A549 (cell line): Measurements from ENCODE around the gene ARHGEF1. TPM values are rescaled to one million over a fixed set of nuclear protein-coding genes. Genes with fewer than 3 reads are reported as not detected.

Experiments used
- ATAC-seq, 2 experiments: fragments of 200-7000 bp in 1 of 2; fragments of >200 bp in 1 of 2; cut with Nextera tagmentation in 1 of 2; cut with Tn5 transposase in 1 of 2; 3 replicates each; pipeline versions ENCODE4 v1.8.0 to v1.9.1; 2018 to 2020; ENCODE audit warnings: mild to moderate bottlenecking in 1 of 2, moderate library complexity in 1 of 2
- CTCF ChIA-PET: fragments of 300-600 bp; sonication (Branson Sonifier 250); formaldehyde crosslinking; extraction: SDS; loops from one replicate; lab custom pipeline; 2021; ENCODE audit warnings: antibody characterized with exemption, inconsistent platforms; lab: Yijun Ruan, JAX
- POLR2A ChIA-PET: fragments of 350-600 bp; formaldehyde crosslinking; extraction: SDS; loops from one replicate; lab custom pipeline; 2021; ENCODE audit warnings: antibody characterized with exemption, inconsistent platforms; lab: Yijun Ruan, JAX
- DNase-seq, 2 experiments: peaks; one replicate each; pipeline versions ENCODE4 v3.0.0 to v3.0.0-alpha.2; 2011 to 2016; ENCODE audit warnings: low read depth in 1 of 2, low spot score in 1 of 2
- FAIRE-seq: peaks from 2 replicates; lab custom pipeline; 2011; peaks lifted over from hg19 to GRCh38; lab: Jason Lieb, UNC
- H3K27ac ChIP-seq, 2 experiments: fragments of >200 bp; sonication (Bioruptor Twin); formaldehyde crosslinking; 3 replicates each; pipeline ENCODE4 v1.5.1; 2016 to 2017
- H3K4me1 ChIP-seq: fragments of >200 bp; sonication (Bioruptor Twin); formaldehyde crosslinking; 3 replicates; pipeline ENCODE4 v1.6.1; 2016
- H3K4me2 ChIP-seq: fragments of >200 bp; sonication (Bioruptor Twin); formaldehyde crosslinking; 3 replicates; pipeline ENCODE4 v1.6.1; 2016
- H3K4me3 ChIP-seq: fragments of >200 bp; sonication (Bioruptor Twin); formaldehyde crosslinking; 3 replicates; pipeline ENCODE4 v1.5.1; 2016
- H3K9me3 ChIP-seq: fragments of >200 bp; sonication (Bioruptor Twin); formaldehyde crosslinking; 3 replicates; pipeline ENCODE4 v1.6.1; 2016
- BHLHE40 ChIP-seq: IDR thresholded peaks from 2 replicates; pipeline ENCODE4 v1.6.1; 2012; ENCODE audit warnings: low read depth, low read length, inconsistent platforms
- CBX2 ChIP-seq: fragments of 200-600 bp; sonication (generic); IDR thresholded peaks from 2 replicates; pipeline ENCODE4 v1.6.1; 2016; ENCODE audit warnings: low read depth, mild to moderate bottlenecking, borderline replicate concordance
- CBX8 ChIP-seq: fragments of 200-600 bp; sonication (generic); IDR thresholded peaks from 2 replicates; pipeline ENCODE4 v1.6.1; 2016
- EHF ChIP-seq: fragments of 250-450 bp; sonication (Bioruptor Pico); IDR thresholded peaks from 2 replicates; pipeline ENCODE4 v1.5.0; 2020; ENCODE audit warnings: mild to moderate bottlenecking
- EHMT2 ChIP-seq: fragments of 200-600 bp; sonication (generic); IDR thresholded peaks from 2 replicates; pipeline ENCODE4 v1.6.1; 2016; ENCODE audit warnings: antibody characterized with exemption, low read depth, mild to moderate bottlenecking, moderate library complexity
- ESRRA ChIP-seq: fragments of 150-350 bp; IDR thresholded peaks from 2 replicates; pipeline ENCODE4 v1.6.1; 2014; ENCODE audit warnings: mild to moderate bottlenecking, low read length, borderline replicate concordance
- GATA3 ChIP-seq: IDR thresholded peaks from 2 replicates; pipeline ENCODE4 v1.6.1; 2012; ENCODE audit warnings: borderline replicate concordance
- HDAC2 ChIP-seq: fragments of 200-600 bp; sonication (generic); IDR thresholded peaks from 2 replicates; pipeline ENCODE4 v1.6.1; 2016
- HEYL ChIP-seq: fragments of 250-450 bp; sonication (Bioruptor Pico); IDR thresholded peaks from 2 replicates; pipeline ENCODE4 v1.8.0; 2021; ENCODE audit warnings: mild to moderate bottlenecking, moderate library complexity
- HOXB5 ChIP-seq: fragments of 250-450 bp; sonication (Bioruptor Pico); IDR thresholded peaks from 2 replicates; pipeline ENCODE4 v1.5.0; 2020; ENCODE audit warnings: mild to moderate bottlenecking, moderate library complexity
- JUN ChIP-seq, 2 experiments: fragments of >200 bp; sonication (Bioruptor Twin); formaldehyde crosslinking; IDR thresholded peaks; 2 replicates in 1 of 2; 3 replicates in 1 of 2; pipeline ENCODE4 v1.6.1; 2016 to 2017
- KDM1A ChIP-seq: fragments of 200-600 bp; sonication (generic); IDR thresholded peaks from 2 replicates; pipeline ENCODE4 v1.6.1; 2016; ENCODE audit warnings: low read depth, mild to moderate bottlenecking
- MAFK ChIP-seq: fragments of 450-650 bp; IDR thresholded peaks from 2 replicates; pipeline ENCODE4 v1.6.1; 2014; ENCODE audit not compliant: partially characterized antibody
- MAZ ChIP-seq: fragments of 150-350 bp; IDR thresholded peaks from 2 replicates; pipeline ENCODE4 v1.6.1; 2014; ENCODE audit warnings: antibody characterized with exemption, low read depth, low read length, borderline replicate concordance
- MYC ChIP-seq: IDR thresholded peaks from 2 replicates; pipeline ENCODE4 v1.6.1; 2012; ENCODE audit warnings: mild to moderate bottlenecking, inconsistent platforms, low read length, improper control_type of control experiment, borderline replicate concordance
- NFE2L2 ChIP-seq: fragments of 150-350 bp; conservative IDR thresholded peaks from 2 replicates; pipeline ENCODE4 v1.6.1; 2014; ENCODE audit warnings: low read length
- RAD21 ChIP-seq, 2 experiments: fragments of >200 bp in 1 of 2; sonication (Bioruptor Twin) in 1 of 2; formaldehyde crosslinking in 1 of 2; IDR thresholded peaks in 1 of 2; conservative IDR thresholded peaks in 1 of 2; 2 replicates in 1 of 2; 3 replicates in 1 of 2; pipeline ENCODE4 v1.6.1; 2012 to 2018; ENCODE audit warnings: inconsistent platforms in 1 of 2
- RFX5 ChIP-seq: fragments of 450-650 bp; IDR thresholded peaks from 2 replicates; pipeline ENCODE4 v1.7.1; 2014; ENCODE audit warnings: antibody characterized with exemption, mild to moderate bottlenecking, moderate library complexity
- SMC3 ChIP-seq: fragments of >200 bp; sonication (Bioruptor Twin); formaldehyde crosslinking; IDR thresholded peaks from 3 replicates; pipeline ENCODE4 v1.6.1; 2018; ENCODE audit warnings: inconsistent platforms
- SREBF2 ChIP-seq: fragments of 450-650 bp; IDR thresholded peaks from 2 replicates; pipeline ENCODE4 v1.6.1; 2014; ENCODE audit warnings: mild to moderate bottlenecking, moderate library complexity
- TFCP2L1 ChIP-seq: fragments of 250-450 bp; sonication (Bioruptor Pico); IDR thresholded peaks from 2 replicates; pipeline ENCODE4 v1.5.0; 2021; ENCODE audit warnings: mild to moderate bottlenecking
- TP53 ChIP-seq: fragments of 250-450 bp; sonication (Bioruptor Pico); IDR thresholded peaks from 2 replicates; pipeline ENCODE4 v1.5.0; 2021; ENCODE audit warnings: mild to moderate bottlenecking, moderate library complexity
- ZNF302 ChIP-seq: fragments of 250-450 bp; sonication (Bioruptor Pico); IDR thresholded peaks from 2 replicates; pipeline ENCODE4 v1.9.0; 2021; ENCODE audit warnings: inconsistent platforms, mild to moderate bottlenecking, moderate library complexity
- ZSCAN20 ChIP-seq: fragments of 250-450 bp; sonication (Bioruptor Pico); IDR thresholded peaks from 2 replicates; pipeline ENCODE4 v1.8.0; 2022; ENCODE audit warnings: mild to moderate bottlenecking, moderate library complexity
- WGBS: methylation state at CpG from one replicate; pipeline ENCODE4 v1.1.6; 2017; ENCODE audit errors: missing lambda C conversion rate; 5-methylcytosine and 5-hydroxymethylcytosine counted together
- polyA plus RNA-seq, 4 experiments: library from polyadenylated mRNA; depleted of rRNA in 3 of 4; stranded (reverse); fragments of >200 nt; fragmentation: RNase III in 1 of 4; extraction: RNeasy Plus Mini Kit Qiagen cat#74134 plus additional on column Dnase treatment in 1 of 4; gene quantifications; 2 replicates in 3 of 4; 3 replicates in 1 of 4; pipeline ENCODE4 v1.2.3, GENCODE V29; 2011 to 2017
- TF ChIP-seq, protein P1 (sequence below): fragments of >200 bp; sonication (Bioruptor Twin); formaldehyde crosslinking; IDR thresholded peaks from 3 replicates; pipeline ENCODE4 v1.6.1; 2016
- TF ChIP-seq, protein P2 (sequence below): IDR thresholded peaks from 2 replicates; pipeline ENCODE4 v1.6.1; 2012

ARHGEF1 gene
- polyA plus RNA-seq, 2 of the 4 experiments (the other 2 are of a cell fraction): 38.0 to 84.2 TPM

DNA sequence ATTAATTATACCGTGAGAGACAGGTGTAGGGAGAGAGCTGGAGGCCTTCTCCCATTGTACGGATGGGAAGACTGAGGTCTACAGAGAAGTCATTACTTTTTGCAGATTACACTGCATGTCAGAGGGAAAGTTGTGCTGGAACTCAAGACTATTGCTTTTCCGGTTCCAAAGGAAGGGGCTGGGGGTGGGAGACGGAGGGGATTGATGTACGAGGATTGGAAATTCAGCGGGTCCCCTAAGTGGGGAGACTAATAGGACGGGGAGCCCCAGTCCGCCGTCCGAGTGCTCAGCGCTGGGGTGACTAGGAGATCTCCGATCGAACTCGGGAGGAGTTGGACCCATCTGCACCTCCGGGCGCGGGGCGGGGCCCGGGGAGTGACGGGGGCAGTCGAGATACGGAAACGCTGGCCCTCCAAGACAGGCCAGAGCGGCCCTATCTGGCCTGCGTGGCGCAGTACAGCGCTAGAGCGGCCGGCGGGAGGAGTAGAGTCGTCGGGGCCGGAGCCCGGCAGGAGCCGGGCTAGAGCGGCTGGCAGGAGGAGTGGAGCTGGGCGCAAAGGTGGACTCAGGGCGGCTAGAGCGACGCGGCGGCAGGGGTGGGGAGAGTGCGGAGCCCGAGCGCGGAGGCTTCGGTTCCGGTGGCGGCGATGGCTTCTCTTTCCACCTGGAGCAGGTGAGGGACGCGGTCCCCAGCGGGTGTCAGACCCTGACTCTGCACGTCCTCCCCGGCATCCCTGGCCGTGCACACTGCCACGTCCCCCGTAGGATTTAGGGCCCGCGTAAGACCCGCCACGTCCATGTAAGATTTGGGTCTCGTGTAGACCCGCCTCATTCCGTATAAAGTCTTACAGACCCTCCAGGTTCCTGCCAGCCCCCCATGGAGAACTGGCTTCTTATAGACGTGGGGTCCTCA lies 1.1 kb downstream of the ARHGEF1 start (continued):
- no peak for TF ChIP-seq ZNF302 (CRISPR knock-in tag)

DNA sequence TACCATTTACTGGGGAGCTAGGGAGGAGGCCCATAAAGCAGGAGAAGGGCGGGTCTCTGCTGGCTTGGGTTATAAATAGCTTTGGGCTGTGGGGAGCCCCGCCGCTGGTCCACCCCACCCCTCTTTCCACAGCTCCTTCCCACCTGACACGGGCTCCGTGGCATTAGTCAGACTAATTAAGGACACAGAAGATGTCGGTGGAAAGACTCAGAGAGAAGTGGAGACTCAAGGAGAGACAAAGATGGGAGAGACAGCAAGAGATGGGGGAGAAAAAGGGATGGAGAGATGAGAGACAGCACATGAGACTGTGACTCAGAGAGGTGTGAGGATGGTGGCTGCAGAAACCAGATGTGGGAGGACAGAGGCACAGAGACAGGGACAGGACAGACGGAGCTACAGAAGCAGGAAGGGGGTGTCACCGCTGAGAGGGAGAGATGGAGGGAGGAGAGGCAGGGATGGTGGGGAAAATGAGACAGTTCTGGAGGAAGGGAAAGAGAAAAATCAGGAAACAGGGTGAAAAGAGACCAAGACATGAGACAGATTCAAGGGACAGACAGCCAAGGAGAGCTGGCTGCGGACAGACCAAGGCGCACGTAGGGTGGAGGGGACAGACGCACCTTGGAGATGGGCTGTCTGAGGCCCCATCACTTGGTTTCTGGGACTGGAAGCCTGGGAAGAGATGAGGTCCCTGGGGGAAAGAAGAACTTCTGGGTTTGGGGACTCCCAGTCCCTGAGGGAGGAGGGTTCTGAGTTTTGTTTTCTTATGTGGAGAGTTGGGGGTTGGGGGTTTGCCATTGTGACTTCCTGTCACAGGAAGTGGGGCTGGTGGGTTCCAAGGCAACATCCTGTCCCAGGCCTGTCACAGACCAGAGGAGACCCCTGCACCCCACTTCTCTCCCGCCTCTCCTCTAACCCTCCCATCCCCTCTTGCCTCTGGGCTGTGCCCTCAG lies 4.1 kb downstream of the ARHGEF1 start:
- ChIA-PET CTCF (interaction anchor here (0.8 to 6.5 kb wide), 15 partner anchors 9 to 514 kb away, joined by 3 to 63 read pairs (median 9); partner anchors contain the start of genes CD79A and RABAC1), POLR2A (interaction anchor here (1.1 kb wide), 1 partner anchor 27 kb away, joined by 3 read pairs; the partner anchor contains the start of gene RPS19)
- DNase-seq: no peak
- peaks cover 15% of the 10 kb centered on the region for H3K4me1 ChIP-seq
- WGBS: 85% methylated on average over 13 of the region's 13 CpGs
- no peaks in the 10 kb centered on the region for H3K9me3 ChIP-seq
- TF ChIP-seq BHLHE40 (no peak), JUN (IDR thresholded peaks at IDR 0.05) (0 out of 5 replicates have a peak, but pooled peaks of 1 of the 2 experiments have one; percentile 7), ZSCAN20 (no peak)
- H3K4me2 ChIP-seq: no peak overlapping the region
- H3K27ac ChIP-seq: 0 out of 6 replicates have a peak overlapping the region, but pooled peaks of 1 of the 2 experiments have one; percentile 0
- no peak overlapping the region for H3K4me3 ChIP-seq
- FAIRE-seq: no peak
- ATAC-seq: no peak

- no peaks in the 10 kb centered on the region for H3K9me3 ChIP-seq
- 0 out of 6 replicates have a peak overlapping the region, but pooled peaks of 1 of the 2 experiments have one; percentile 0 for H3K27ac ChIP-seq
- TF ChIP-seq JUN (IDR thresholded peaks at IDR 0.05) (0 out of 5 replicates have a peak, but pooled peaks of 1 of the 2 experiments have one; percentile 15), RAD21 (conservative IDR thresholded peaks at IDR 0.05 in 1 of 2, IDR thresholded peaks at IDR 0.05 in 1 of 2) (peak in 1 of 2 experiments; percentile 23; a peak in 2 of 5 replicates), CBX8 (no peak), CBX2 (no peak), MAZ (no peak), SREBF2 (no peak), TFCP2L1 (CRISPR knock-in tag) (no peak)
- peaks cover 15% of the 10 kb centered on the region for H3K4me1 ChIP-seq
- no peak overlapping the region for H3K4me3 ChIP-seq
- 84% methylated on average over 17 of the region's 17 CpGs for WGBS
- ATAC-seq: no peak
- H3K4me2 ChIP-seq: no peak overlapping the region
- no peak for DNase-seq
- no peak for FAIRE-seq
- POLR2A ChIA-PET: interaction anchor here (0.9 kb wide), 1 partner anchor 72 kb away, joined by 3 read pairs; no protein-coding TSS in a partner anchor
- CTCF ChIA-PET: interaction anchor here (0.7 to 2.9 kb wide), 7 partner anchors 14 to 136 kb away, joined by 3 to 14 read pairs (median 4); no protein-coding TSS in a partner anchor
These were observed 4.9 kb downstream of the ARHGEF1 start for GRCh38 chr19:41887711-41888382.

DNA sequence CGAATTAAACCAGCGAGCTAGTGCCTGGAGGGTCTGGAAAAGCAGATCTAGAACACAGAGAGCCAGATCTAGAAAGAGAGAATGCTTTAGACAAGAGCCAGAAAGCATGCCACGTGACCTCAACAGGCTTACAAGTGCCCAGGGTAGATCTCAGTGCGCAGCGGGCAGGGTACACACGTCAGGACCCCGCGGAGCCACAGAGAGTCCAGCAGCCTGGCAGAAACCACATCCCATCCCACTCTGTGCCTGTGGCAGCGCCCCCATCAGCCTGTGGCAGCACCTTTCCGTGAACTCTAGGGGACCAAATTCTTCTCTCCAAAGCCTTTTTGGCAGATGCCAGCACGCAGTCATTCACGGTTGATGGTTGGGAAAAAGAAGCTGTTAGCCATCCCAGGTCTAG lies 5.9 kb downstream of the ARHGEF1 start:
- H3K4me3 ChIP-seq: no peak overlapping the region
- no peak overlapping the region for H3K27ac ChIP-seq
- no peak overlapping the region for H3K4me2 ChIP-seq
- peaks cover 15% of the 10 kb centered on the region for H3K4me1 ChIP-seq
- ChIA-PET CTCF (interaction anchor here (0.6 to 4.0 kb wide), 11 partner anchors 11 to 417 kb away, joined by 3 to 17 read pairs (median 6); no protein-coding TSS in a partner anchor), POLR2A (interaction anchor here (0.9 kb wide), 1 partner anchor 71 kb away, joined by 3 read pairs; no protein-coding TSS in a partner anchor)
- H3K9me3 ChIP-seq: no peaks in the 10 kb centered on the region
- ATAC-seq: no peak
- FAIRE-seq: no peak
- DNase-seq: no peak
- WGBS: 89% methylated on average over 12 of the region's 12 CpGs
- TF ChIP-seq TP53: no peak
- TF ChIP-seq MYC: no peak
- no peak for TF ChIP-seq CBX2
- TF ChIP-seq, protein P1, sequence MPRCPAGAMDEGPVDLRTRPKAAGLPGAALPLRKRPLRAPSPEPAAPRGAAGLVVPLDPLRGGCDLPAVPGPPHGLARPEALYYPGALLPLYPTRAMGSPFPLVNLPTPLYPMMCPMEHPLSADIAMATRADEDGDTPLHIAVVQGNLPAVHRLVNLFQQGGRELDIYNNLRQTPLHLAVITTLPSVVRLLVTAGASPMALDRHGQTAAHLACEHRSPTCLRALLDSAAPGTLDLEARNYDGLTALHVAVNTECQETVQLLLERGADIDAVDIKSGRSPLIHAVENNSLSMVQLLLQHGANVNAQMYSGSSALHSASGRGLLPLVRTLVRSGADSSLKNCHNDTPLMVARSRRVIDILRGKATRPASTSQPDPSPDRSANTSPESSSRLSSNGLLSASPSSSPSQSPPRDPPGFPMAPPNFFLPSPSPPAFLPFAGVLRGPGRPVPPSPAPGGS: no peak
- no peak for TF ChIP-seq BHLHE40
- TF ChIP-seq ESRRA: no peak
- TF ChIP-seq MAFK: no peak
- TF ChIP-seq EHF (CRISPR knock-in tag): no peak
- no peak for TF ChIP-seq EHMT2
- no peak for TF ChIP-seq HOXB5 (CRISPR knock-in tag)
- TF ChIP-seq SMC3: no peak
- TF ChIP-seq HDAC2: no peak
- TF ChIP-seq KDM1A: no peak
- no peak for TF ChIP-seq NFE2L2
- TF ChIP-seq, protein P2, sequence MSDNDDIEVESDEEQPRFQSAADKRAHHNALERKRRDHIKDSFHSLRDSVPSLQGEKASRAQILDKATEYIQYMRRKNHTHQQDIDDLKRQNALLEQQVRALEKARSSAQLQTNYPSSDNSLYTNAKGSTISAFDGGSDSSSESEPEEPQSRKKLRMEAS: no peak
- TF ChIP-seq JUN (IDR thresholded peaks at IDR 0.05): no peak
- TF ChIP-seq GATA3: no peak
- no peak for TF ChIP-seq RFX5
- TF ChIP-seq HEYL (CRISPR knock-in tag): no peak
